DLD1 (cell line): Measurements from ENCODE around the gene RAD51B.
"Not testable (repeated sequence)": the region's sequence is repeated elsewhere in the genome, so short reads cannot be mapped to it uniquely, and the experiment has no call there.

Source experiments
- in situ Hi-C: cut with HindIII; loops from 2 replicates; pipeline ENCODE4 v1.10.0; 2017; ENCODE audit warnings: low sequenced_read_pairs

Gene RAD51B

DNA sequence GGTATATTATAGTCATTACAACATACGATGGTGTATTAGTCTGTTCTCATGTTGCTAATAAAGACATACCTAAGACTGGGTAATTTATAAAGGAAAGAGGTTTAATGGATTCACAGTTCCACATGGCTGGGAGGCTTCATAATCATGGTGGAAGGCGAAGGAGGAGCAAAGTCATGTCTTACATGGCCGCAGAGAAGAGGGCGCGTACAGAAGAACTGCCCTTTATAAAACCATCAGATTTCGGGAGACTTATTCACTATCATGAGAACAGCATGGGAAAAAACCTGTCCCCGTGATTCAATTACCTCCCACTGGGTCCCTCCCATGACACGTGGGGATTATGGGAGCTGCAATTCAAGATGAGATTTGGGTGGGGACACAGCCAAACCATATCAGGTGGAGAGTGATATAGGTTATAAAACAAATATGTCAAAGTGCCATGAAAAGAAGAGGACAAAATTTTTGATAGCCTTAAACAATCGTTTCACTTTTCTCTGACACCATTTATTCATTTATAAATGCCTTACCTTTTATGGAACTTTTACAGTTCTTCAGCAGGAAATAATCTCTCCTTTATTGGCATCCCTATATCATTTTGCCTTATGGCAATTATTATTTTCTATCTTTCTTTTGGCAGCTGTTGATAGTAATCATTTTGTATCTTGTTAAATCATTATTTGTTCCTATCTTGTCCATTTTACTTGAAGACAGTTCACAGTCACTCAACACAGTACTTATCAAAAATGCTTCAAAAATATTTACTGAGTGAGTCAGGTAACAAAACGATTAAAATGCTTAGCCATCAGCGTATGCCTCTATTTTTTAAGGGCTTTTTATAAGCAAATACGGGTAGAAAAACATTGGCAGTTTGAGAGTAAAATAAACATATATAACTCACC, 196.0 kb downstream of the RAD51B start:
- in situ Hi-C loops: no loop called here

DNA sequence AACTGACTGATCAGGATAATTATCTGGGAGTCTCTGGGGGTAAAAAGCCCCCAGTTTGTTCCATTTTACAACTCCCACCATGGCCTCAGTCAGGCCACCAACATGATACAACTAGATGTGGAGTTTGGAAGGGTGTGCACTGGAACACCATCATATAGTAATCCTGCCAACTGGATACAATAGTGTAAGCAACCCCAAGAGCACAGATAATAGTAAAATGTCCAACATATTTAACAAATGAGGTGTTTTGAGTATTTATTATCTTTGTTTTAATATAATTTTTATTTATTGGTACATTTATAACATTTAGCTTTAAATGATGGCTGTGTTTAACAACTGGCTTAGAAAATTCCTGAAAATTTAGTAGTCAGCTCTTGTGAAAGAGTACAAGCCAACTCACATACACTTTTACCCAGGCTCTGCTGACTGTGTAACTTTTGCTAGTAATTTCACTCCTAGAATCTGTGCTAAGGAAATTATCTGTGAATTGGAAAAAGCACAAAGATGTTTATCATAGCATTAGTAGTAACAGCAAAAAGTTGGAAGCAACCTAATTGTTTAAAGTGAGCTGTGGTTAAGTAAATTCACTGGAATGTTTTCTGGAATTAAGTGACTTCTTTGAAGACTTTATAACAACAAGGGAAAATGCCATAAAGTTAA, 196.8 kb downstream of the RAD51B start:
- in situ Hi-C loops: no loop called here

DNA sequence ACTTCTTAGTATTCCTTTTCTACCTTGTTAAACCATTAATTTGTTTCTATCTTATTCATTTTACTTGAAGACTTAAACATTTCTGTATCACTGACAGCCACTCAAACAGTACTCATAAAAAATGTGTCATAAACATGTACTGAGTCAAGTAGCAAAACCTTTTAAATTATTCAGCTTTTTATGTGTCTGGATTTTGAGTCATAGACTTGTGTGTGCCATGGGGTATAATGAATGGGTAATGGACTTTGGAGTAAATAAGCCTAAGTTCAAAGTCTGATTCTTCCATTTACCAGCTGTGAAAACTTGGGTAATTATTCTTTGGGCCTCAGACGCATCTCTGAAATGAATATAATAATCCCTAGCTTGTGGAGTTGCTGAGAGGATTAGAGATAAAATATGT, 199.0 kb downstream of the RAD51B start:
- in situ Hi-C loops: no loop called here

DNA sequence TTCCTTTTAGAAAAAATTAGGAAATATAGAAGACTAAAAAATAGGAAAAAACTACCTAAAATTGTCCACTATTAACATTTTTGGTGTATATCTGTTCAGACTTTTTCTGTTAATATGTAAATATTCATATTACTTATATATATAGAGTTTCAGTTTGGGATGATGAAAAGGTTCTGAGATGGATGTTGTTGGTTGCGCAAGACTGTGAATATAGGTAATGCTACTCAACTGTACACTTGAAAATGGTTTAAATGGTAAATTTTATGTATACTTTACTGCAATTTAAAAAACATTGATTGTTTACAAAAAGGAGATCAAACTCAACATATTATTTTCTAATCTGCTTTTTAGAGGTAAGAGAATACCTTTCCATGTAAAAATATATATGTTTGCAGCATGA, 200.9 kb downstream of the RAD51B start:
- in situ Hi-C loops: no loop called here

DNA sequence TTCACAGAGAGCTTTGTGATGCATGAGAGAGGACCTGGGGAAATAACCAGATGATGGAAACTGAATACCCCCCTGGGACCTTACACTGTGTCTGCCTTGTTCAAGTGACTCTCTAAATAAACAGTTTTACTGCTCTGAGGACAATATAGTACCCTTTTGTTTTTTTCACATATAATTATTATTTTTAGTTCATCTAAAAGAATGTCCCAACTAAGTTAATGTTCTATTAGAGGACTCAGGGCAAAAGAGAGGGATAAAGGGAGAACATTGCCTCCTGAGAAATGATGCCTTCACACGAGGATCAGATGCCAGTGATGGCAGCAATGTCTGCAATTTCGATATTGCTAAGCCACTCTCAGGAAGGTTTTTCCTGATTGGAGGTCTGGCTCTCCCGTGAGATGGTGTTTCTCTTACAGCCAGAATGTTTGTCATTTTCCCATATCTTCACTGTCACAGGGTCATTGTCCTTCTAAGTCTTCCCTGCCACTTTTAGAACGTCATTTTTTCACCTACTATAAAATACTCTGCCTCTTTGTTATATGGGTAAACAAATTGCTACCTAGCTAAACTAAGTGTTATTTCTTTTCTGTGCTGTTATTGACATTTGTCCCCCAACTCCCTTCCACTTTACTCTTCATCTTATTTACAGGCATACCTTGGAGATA, 201.6 kb downstream of the RAD51B start:
- in situ Hi-C loops: no loop called here

DNA sequence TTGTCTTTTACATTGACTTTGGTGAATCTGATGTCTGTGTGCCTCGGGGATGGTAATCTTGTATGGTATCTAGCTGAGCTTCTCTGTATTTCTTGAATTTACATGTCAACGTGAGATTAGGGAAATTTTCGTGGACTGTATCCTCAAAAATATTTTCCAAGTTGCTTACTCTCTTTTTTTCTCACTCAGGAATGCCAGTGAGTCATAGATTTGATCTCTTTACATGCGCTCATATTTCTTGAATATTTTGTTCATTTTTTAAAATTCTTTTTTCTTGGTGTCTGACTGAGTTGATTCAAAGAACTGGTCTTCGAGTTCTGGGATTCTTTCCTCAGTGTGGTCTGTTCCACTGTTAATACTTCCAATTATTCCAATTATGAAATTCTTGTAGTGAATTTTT, 207.7 kb downstream of the RAD51B start:
- in situ Hi-C loops: no loop called here

DNA sequence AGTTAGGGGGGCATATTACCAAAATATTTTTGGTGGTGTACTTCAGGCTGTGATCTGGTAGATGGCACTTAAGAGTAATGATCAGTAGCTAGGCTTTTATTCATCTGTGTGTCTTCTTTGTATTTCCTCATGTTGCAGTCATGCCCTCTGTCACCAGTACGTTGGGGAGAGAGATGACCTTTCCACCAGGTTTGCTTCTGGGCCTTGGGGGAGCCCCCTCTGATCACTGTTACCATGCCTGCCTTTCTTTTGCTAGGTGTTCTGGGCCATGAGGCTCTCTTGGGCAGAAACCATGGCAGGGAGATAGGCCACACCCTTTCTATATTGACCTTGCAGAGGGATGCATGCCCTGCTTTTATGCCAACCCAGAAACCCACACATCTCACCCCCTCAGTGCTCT, 208.5 kb downstream of the RAD51B start:
- in situ Hi-C loops: no loop called here

DNA sequence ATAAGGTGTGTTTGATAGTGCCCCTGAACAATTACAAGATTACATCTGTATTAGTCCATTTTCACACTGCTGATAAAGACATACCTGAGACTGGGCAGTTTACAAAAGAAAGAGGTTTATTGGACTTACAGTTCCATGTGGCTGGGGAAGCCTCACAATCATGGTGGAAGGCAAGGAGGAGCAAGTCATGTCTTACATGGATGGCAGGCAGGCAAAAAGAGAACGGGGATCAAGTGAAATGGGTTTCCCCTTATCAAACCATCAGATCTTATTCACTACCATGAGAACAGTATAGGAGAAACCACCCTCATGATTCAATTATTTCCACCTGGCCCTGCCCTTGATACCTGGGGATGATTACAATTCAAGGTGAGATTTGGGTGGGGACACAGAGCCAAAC, 211.4 kb downstream of the RAD51B start:
- in situ Hi-C loops: not testable (repeated sequence)

DNA sequence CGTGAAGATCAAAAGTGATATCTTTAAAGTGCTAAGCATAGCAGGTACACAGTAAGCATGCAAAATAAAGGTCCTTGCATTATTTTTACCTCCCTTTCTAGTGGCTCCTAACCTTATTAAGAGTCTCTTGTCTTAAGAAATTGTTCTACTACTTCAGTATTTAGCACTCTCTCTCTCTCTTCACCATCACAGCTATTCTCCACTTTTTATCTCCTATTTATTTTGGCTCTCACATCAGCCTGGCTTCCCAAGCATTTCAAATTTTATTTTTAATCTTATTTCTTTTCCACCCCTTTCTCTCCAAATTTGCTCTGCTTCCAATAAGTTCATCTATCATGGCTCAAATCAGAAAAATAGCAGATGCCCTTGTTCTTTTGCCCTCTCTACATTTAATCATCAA, 212.6 kb downstream of the RAD51B start:
- in situ Hi-C loops: no loop called here

DNA sequence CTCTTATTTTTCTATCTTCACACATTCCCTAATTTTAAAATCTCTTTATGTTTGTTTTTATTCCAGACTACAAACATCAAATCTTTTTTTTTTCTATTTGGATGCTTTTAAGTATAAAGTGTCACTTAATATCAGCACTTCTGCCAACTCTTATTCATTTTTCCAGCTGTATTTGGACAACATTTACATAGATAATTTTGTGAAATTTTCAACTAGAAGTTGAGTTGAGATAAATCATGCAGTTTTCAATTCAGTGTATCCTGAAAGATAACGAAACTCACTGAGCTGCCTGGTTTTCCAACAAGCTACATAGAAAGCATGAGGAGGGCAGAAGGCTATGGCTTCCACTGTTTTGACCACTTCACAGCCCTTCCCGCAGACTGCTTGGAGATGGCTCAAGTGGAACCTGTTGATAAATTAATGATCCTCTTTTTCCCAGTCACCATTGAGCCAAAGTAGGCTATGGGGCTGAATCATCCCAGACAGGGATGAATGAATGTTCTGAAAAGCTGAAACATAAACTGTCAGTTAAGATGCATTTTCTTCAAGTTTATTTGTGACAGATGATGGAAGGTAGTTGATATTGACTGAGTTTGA, 213.9 kb downstream of the RAD51B start:
- in situ Hi-C loops: no loop called here

DNA sequence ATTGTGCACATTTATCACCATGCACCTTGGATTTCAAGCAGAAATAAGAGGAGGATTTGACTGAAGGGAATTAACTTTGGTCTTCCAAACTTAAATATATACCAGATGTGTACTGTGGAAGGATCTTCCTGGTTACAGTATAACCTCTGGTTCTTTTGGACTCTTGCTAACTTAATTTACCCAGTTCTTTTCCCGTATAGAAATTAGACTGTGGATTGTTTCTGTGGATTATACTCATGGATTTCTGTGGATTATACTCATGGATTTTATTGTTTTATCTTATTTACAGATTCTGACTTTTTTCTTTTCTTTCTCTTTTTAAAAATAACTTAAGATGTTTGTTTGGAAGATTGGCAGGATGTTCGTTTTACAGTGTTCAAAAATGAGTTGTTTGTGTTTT, 215.3 kb downstream of the RAD51B start:
- in situ Hi-C loops: no loop called here

DNA sequence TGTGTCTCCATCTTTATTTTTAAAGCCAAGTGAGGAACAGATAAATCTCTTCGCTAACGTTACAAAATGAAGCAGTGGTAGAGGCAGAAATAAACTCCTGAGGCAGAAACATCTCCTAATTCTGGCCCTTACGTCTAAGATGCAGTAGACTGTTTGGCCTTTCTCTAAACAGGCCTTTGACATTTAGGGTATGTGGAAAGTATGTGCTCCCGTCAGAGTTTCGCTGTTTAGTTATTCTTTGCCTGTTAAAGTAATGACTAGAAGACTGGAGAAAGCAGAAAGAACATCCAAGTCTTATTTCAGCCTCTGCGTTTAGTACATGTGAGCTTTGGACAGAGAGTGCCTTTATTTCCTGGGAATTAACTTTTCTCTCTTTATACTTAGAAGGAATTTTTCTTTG, 216.6 kb downstream of the RAD51B start:
- in situ Hi-C loops: no loop called here

DNA sequence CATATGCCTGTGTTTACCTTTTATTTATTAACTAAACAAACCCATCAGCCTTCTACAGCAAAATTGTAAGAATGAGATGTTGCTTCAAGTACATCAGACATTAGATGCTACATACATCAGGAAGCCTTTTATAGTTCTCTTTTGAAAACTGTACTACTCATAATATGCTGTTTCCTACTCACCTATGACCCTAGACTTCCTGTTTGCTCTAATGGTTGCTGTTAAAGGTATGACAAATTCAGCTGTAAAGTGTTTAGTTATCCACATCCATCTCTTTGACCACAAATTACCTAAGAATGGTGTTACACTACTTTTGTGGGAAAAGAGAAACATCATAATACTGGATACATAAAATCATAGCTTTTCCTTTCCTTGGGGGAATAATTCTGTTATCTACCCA, 220.0 kb downstream of the RAD51B start:
- in situ Hi-C loops: no loop called here

DNA sequence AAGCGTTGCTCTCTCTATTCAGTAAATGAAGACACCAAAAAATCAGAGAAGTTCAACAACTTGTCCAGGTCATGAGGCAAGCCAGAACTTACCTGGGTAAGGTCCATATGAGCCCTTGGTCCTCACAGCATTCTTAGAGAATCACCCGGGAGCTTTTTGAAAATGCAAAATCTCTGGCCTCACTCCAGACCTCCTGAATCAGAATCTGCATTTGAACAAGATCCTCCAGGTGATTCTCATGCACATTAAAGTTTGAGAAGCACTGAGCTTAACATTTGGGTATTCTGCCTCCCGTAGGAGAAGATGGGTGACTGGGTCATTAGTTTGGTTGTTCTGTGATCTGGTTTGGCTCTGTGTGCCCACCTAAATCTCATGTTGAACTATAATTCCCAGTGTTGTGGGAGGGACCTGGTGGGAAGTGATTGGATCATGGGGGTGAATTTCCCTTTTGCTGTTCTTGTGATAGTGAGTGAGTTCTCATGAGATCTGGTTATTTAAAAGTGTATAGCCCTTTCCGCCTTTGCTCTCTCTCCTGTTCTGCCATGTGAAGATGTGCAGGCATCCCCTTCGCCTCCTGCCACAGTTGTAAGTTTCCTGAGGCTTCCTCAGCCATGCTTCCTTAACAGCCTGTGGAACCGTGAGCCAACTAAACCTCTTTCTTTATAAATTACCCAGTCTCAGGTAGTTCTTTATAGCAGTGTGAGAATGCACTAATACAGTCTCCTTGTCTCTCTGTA, 221.2 kb downstream of the RAD51B start:
- in situ Hi-C loops: no loop called here

DNA sequence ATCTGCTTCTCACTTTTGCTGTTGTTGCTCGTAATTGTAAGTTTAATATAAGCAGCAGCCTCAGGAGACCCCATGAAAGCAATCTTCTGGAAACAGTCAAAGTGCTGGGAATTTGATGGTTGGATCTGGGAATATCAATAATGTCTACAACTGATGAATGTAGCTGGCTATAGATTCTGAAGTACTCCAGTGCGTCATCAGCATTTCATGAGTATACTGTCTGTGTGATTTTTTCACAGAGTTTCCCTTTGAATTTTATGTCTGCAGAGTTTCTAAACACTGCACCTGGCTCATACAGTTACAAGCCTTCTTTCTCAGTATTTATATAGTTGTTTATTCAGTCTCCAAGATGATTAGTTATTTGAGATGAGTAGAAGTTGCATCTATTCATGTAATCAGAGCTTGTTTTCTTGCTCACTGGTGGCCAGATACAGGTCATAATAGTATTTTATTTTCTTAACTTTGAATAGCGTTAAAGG, 222.3 kb downstream of the RAD51B start:
- in situ Hi-C loops: no loop called here

DNA sequence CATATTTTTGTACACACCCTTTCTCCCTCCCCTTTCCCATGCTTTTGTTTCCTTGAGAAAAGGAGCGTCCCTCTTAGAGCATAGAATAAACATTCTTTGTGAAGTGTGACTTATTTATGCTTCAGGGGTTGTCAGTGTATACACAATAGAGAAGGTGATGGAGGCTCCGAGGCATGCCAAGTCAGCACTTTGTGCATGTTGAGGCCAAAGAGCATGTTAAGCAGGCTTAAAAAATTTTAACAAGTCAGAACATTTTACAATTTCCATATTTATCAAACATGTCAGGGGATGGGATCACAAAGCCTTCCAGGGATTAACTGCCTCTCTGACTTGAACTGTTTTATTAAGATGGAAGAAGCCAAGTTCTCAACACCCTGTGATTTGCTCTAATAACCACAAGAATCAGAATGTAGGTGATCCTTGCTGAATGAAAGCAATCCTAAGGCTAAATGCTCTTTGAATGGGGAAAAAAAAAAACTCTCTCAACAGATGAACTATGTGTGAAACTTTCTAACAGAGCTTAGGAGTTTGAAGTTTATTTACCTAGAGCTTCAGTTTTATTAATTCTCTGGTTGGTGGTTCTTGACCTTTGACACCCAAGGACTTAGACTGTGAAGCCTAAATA, 223.1 kb downstream of the RAD51B start:
- in situ Hi-C loops: no loop called here

DNA sequence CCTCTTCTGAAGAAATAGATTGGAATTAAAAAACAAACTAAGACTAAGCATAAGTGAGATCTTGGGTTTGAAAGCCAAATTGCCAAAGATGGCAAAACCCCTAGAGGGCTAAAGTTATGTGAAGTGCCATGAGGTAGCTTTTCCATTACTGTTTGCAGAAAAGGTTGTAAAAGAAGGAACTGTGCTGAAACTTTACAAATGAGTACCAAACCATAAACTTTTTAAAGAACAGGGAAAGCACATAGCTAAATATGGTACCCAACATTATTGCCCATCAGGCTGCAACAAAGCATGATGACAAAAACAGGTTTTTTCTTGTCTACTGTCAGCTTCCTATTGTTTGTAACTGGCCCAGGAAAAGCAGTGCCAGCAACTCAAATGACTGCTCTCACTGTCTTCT, 224.2 kb downstream of the RAD51B start:
- in situ Hi-C loops: no loop called here

DNA sequence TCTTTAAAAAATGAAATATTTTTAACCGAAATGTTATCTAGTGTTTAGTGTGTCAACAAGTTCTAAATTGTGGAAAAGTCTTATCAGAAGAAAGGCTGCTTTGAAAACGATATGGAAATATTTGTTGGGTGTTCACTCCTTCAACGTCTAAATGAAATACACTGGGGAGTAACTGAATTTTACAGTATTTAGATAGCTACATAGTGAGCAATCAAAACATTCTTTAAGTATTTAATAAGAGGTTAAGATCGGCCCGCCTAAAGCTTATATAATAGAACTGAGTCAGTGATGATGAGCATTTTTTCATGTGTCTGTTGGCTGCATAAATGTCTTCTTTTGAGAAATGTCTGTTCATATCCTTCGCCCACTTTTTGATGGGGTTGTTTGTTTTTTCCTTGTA, 228.3 kb downstream of the RAD51B start:
- in situ Hi-C loops: no loop called here

DNA sequence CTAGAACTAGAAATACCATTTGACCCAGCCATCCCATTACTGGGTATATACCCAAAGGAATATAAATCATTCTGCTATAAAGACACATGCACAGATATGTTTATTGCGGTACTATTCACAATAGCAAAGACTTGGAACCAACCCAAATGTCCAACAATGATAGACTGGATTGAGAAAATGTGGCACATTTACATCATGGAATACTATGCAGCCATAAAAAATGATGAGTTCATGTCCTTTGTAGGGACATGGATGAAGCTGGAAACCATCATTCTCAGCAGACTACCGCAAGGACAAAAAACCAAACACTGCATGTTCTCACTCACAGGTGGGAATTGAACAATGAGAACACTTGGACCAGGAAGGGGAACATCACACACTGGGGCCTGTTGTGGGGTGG, 229.2 kb downstream of the RAD51B start:
- in situ Hi-C loops: not testable (repeated sequence)

DNA sequence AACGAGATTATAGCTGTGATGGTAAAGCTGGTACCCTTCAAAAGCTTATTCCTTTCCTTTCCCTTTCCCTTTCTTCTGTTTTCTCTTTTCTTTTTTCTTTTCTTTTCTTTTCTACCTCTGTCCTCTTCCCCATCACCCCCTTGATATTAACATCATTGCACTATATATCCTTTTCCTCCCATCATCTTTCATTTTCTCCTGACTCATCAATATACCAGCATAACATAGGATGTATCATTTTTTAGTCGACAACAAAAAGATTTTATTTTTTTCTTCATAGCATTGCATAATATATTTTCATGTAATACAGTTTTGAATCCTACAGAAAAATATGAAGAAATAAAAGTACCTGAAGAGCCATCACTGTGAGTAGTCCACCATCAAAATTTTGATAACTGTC, 230.6 kb downstream of the RAD51B start:
- in situ Hi-C loops: no loop called here
